ENCODE data around the gene FAM240B. TPM values are rescaled to one million over a fixed set of nuclear protein-coding genes. Genes with fewer than 3 reads are reported as not detected.

Gene FAM240B
- total and polyA plus RNA-seq, 2 experiments from 2014 or later = not detected

- Histone ChIP-seq H3K9me3 (ENCODE audit: low read depth) (no peaks in the 10 kb centered on the region), H3K27me3 (no peaks in the 10 kb centered on the region), H2AFZ (no peak overlapping the region), H3K9me2 (replicated peaks; ENCODE audit: insufficient read depth) (no peaks in the 10 kb centered on the region), H3K79me2 (no peaks in the 10 kb centered on the region), H3K4me3 (no peak overlapping the region), H3K36me3 (replicated peaks; ENCODE audit: insufficient read depth, low read depth) (no peaks in the 10 kb centered on the region), H3K4me2 (no peak overlapping the region), H3K27ac (no peak overlapping the region), H4K20me1 (ENCODE audit: insufficient read depth, poor library complexity, severe bottlenecking) (no peaks in the 10 kb centered on the region), H3K4me1 (ENCODE audit: insufficient read depth) (no peaks in the 10 kb centered on the region)
- TF ChIP-seq EZH2phosphoT487 (IDR thresholded peaks at IDR 0.05; ENCODE audit: low read depth, severe bottlenecking, unreplicated experiment) (no peak), CTCF (IDR thresholded peaks at IDR 0.05; ENCODE audit: poor library complexity) (peak; percentile 55)
- peak; percentile 63 for DNase-seq (ENCODE audit: low spot score)
- WGBS (ENCODE audit: low lambda C conversion rate, missing lambda C conversion rate) = 31% methylated on average over 10 of the region's 10 CpGs
Measured at GRCh38 chr9:38727497-38728001, 7.6 kb upstream of the FAM240B start.

GRCh38 chr9:38724754-38725153, 4.8 kb upstream of the FAM240B start:
- Histone ChIP-seq H2AFZ (no peak overlapping the region), H3K27ac (no peak overlapping the region), H3K4me2 (no peak overlapping the region), H3K4me3 (no peak overlapping the region), H3K4me1 (ENCODE audit: insufficient read depth) (no peaks in the 10 kb centered on the region), H3K9me2 (replicated peaks; ENCODE audit: insufficient read depth) (no peaks in the 10 kb centered on the region), H3K36me3 (replicated peaks; ENCODE audit: insufficient read depth, low read depth) (no peaks in the 10 kb centered on the region), H4K20me1 (ENCODE audit: insufficient read depth, poor library complexity, severe bottlenecking) (no peaks in the 10 kb centered on the region), H3K27me3 (no peaks in the 10 kb centered on the region), H3K9me3 (ENCODE audit: low read depth) (no peaks in the 10 kb centered on the region), H3K79me2 (no peaks in the 10 kb centered on the region)
- no peak for TF ChIP-seq CTCF (IDR thresholded peaks at IDR 0.05; ENCODE audit: poor library complexity)
- TF ChIP-seq EZH2 (IDR thresholded peaks at IDR 0.05; ENCODE audit: borderline replicate concordance) = no peak
- TF ChIP-seq EZH2phosphoT487 (IDR thresholded peaks at IDR 0.05; ENCODE audit: low read depth, severe bottlenecking, unreplicated experiment) = no peak
- 94% methylated on average over 10 of the region's 10 CpGs for WGBS (ENCODE audit: low lambda C conversion rate, missing lambda C conversion rate)
- DNase-seq (ENCODE audit: low spot score) = no peak

- Histone ChIP-seq H3K4me1 (ENCODE audit: insufficient read depth) (no peaks in the 10 kb centered on the region), H4K20me1 (ENCODE audit: insufficient read depth, poor library complexity, severe bottlenecking) (no peaks in the 10 kb centered on the region), H3K27me3 (peaks cover 8% of the 10 kb centered on the region), H3K9me2 (replicated peaks; ENCODE audit: insufficient read depth) (no peaks in the 10 kb centered on the region), H3K36me3 (replicated peaks; ENCODE audit: insufficient read depth, low read depth) (no peaks in the 10 kb centered on the region), H3K4me3 (no peak overlapping the region), H3K79me2 (no peaks in the 10 kb centered on the region), H2AFZ (no peak overlapping the region), H3K27ac (no peak overlapping the region), H3K4me2 (no peak overlapping the region), H3K9me3 (ENCODE audit: low read depth) (no peaks in the 10 kb centered on the region)
- no peak for TF ChIP-seq EZH2phosphoT487 (IDR thresholded peaks at IDR 0.05; ENCODE audit: low read depth, severe bottlenecking, unreplicated experiment)
- WGBS (ENCODE audit: low lambda C conversion rate, missing lambda C conversion rate) = 76% methylated on average over 1 of the region's 1 CpG
- no peak for DNase-seq (ENCODE audit: low spot score)
Measured at GRCh38 chr9:38718148-38718547, 1.8 kb downstream of the FAM240B start.

- no peaks in the 10 kb centered on the region for H3K79me2 ChIP-seq
- H3K27ac ChIP-seq = no peak overlapping the region
- H3K4me1 ChIP-seq (ENCODE audit: insufficient read depth) = no peaks in the 10 kb centered on the region
- TF ChIP-seq EZH2 (IDR thresholded peaks at IDR 0.05; ENCODE audit: borderline replicate concordance) = no peak
- no peak for TF ChIP-seq CTCF (IDR thresholded peaks at IDR 0.05; ENCODE audit: poor library complexity)
- TF ChIP-seq EZH2phosphoT487 (IDR thresholded peaks at IDR 0.05; ENCODE audit: low read depth, severe bottlenecking, unreplicated experiment) = no peak
- no peaks in the 10 kb centered on the region for H3K36me3 ChIP-seq (replicated peaks; ENCODE audit: insufficient read depth, low read depth)
- no peaks in the 10 kb centered on the region for H3K9me2 ChIP-seq (replicated peaks; ENCODE audit: insufficient read depth)
- no peak overlapping the region for H2AFZ ChIP-seq
- H3K4me3 ChIP-seq = no peak overlapping the region
- H4K20me1 ChIP-seq (ENCODE audit: insufficient read depth, poor library complexity, severe bottlenecking) = no peaks in the 10 kb centered on the region
- no peak for DNase-seq (ENCODE audit: low spot score)
- WGBS (ENCODE audit: low lambda C conversion rate, missing lambda C conversion rate) = 43% methylated on average over 2 of the region's 2 CpGs
- no peaks in the 10 kb centered on the region for H3K9me3 ChIP-seq (ENCODE audit: low read depth)
- H3K27me3 ChIP-seq = peaks cover 8% of the 10 kb centered on the region
- H3K4me2 ChIP-seq = no peak overlapping the region
Measured at GRCh38 chr9:38715684-38716083, 4.2 kb downstream of the FAM240B start.

All from hepatocyte (in vitro differentiated cells).